Measurements from ENCODE around the gene NBPF6.
"Not testable (repeated sequence)": the region's sequence is repeated elsewhere in the genome, so short reads cannot be mapped to it uniquely, and the experiment has no call there.

NBPF6 gene, protein sequence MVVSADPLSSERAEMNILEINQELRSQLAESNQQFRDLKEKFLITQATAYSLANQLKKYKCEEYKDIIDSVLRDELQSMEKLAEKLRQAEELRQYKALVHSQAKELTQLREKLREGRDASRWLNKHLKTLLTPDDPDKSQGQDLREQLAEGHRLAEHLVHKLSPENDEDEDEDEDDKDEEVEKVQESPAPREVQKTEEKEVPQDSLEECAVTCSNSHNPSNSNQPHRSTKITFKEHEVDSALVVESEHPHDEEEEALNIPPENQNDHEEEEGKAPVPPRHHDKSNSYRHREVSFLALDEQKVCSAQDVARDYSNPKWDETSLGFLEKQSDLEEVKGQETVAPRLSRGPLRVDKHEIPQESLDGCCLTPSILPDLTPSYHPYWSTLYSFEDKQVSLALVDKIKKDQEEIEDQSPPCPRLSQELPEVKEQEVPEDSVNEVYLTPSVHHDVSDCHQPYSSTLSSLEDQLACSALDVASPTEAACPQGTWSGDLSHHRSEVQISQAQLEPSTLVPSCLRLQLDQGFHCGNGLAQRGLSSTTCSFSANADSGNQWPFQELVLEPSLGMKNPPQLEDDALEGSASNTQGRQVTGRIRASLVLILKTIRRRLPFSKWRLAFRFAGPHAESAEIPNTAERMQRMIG

DNA sequence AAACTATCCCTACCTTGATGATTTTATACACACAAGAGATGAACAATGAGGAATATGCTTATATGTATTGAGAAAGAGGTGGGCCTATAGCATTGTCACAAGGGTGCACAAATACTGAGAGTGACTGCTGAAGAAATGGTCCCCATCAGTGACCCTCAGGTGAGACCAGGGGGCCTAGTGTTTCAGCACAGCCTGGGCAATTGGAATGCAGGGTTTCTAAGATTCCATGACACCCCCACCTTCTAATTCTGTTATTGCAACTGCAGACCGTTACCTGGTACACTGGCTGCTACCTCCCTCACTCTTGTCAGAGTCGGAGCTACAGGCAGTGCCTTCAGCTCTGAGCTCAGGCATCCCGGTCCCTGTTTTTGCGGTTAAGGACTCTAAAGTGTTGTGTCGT is at the start of gene NBPF6:
TSS of gene NBPF6 (plus strand) at position 301 of the 400 bp plus-strand sequence. CDS start 259 bp downstream, outside the sequence.
- not testable (repeated sequence) for DNase-seq

- not testable (repeated sequence) for DNase-seq
These were observed 38.9 kb upstream of the NBPF6 start for GRCh38 chr1:108411098-108411833.

- not testable (repeated sequence) for DNase-seq
These were observed 30.0 kb upstream of the NBPF6 start for GRCh38 chr1:108420129-108420528.

GRCh38 chr1:108421061-108421916 is 28.9 kb upstream of the NBPF6 start:
- not testable (repeated sequence) for DNase-seq

GRCh38 chr1:108426877-108427276 is 23.3 kb upstream of the NBPF6 start:
- DNase-seq, result not testable (repeated sequence)

GRCh38 chr1:108432002-108432401 is 18.1 kb upstream of the NBPF6 start:
- DNase-seq, result not testable (repeated sequence)

GRCh38 chr1:108433404-108433803 is 16.7 kb upstream of the NBPF6 start:
- DNase-seq, result not testable (repeated sequence)

DNA sequence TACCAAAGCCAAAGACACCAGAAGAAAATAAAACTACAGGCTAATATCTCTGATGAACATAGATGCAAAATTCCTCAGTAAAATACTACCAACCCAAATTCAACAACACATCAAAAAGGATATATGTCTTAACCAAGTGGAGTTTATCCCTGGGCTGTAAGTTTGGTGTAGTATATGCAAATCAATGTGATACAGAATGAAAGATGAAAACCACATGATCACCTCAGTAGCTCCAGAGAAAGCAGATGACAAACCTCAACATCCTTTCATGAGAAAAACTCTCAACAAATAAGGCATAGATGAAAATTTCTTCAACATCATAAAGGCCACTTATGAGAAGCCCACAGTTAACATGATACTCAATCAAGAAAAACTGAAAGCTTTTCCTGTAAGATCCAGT is 11.6 kb upstream of the NBPF6 start:
- not testable (repeated sequence) for DNase-seq

- not testable (repeated sequence) for DNase-seq
These were observed 4.4 kb downstream of the NBPF6 start for GRCh38 chr1:108454521-108454920.

- DNase-seq, result not testable (repeated sequence)
These were observed 8.5 kb downstream of the NBPF6 start for GRCh38 chr1:108458661-108459060.

DNA sequence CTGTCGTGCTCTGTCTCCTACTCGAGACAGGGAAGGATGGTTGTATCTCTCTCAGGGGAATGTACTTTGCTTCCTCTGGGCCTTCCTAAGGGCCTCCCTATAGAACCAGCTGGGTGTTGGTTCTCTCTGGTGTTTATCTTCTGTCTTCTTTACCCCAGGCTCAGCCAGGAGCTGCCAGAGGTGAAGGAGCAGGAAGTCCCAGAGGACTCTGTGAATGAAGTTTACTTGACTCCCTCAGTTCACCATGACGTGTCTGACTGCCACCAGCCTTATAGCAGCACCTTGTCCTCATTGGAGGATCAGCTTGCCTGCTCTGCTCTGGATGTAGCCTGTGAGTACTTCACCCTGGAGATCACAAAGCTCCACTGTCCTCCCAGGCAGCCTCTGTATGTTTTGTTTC is 11.6 kb downstream of the NBPF6 start:
- not testable (repeated sequence) for DNase-seq

GRCh38 chr1:108463962-108464361 is 13.8 kb downstream of the NBPF6 start:
- not testable (repeated sequence) for DNase-seq

DNA sequence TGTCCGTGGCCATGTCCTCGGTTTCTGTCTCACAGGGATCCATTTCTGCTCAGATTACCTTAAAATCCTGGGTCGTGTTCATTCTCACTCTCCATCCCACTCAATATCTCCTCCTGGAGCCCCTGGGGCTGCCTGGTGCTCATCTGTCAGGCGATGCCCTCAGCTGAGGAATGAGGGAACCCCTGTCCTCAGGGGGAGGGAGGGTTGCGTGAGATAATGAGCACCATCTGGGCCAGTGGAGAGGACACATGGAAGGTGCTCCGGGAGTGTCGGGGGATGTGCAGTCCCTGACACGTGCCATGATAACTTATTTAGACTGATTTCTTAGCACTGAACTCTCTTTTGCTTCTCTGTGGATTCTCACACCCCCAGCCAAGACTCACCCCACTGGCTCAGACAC is 16.0 kb downstream of the NBPF6 start:
- DNase-seq, result not testable (repeated sequence)

GRCh38 chr1:108467155-108467554 is 17.0 kb downstream of the NBPF6 start:
- DNase-seq, result not testable (repeated sequence)

DNA sequence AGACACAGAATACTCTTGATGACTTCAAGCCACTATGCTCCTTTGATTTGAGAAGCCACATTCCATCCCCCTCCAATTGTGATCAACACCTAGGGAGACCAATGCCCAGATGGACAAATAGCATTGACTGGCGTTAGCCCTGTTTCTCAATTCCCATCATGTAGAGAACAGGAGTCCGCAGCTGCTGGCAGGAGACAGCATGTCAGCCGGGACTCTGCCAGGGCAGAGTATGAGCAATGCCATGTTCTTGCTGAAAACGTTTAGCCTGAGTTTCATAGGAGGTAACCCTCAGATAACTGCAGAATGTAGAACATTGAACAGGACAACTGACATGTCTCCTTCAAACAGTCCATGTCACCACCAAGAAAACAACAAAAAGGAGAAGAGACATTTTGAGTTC is 20.6 kb downstream of the NBPF6 start:
- not testable (repeated sequence) for DNase-seq

DNA sequence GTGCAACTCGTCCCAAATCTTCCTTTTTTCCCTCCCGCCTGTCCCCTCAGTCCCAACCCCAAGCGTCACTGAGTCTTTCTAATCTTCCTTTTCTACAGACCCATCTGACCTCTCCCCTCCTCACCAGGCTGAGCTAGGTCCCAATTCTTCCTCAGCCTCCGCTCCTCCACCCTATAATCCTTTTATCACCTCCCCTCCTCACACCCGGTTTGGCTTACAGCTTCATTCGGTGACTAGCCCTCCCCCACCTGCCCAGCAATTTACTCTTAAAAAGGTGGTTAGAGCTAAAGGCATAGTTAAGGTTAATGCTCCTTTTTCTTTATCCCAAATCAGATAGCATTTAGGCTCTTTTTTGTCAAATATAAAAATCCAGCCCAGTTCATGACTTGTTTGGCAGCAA is 24.4 kb downstream of the NBPF6 start:
- not testable (repeated sequence) for DNase-seq

GRCh38 chr1:108478429-108479015 is 28.4 kb downstream of the NBPF6 start:
- no peak for DNase-seq

DNA sequence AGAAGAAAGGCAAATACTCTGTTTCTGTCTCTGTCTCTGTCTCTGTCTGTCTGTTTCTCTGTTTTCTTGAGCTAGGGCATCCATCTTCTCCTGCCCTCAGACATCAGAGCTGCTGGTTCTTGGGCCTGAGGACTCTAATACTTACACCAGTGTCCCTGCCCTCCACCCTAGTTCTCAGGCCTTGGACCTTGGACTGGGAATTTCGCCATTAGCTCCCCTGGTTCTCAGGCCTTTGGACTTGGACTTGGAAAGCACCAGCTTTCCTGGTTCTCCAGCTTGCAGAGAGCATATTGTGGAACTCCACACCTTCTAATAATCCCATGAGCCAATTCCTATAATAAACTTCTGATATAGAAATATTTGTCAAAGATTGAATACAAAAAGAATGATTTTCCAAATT is 32.6 kb downstream of the NBPF6 start:
- DNase-seq, result no peak

DNA sequence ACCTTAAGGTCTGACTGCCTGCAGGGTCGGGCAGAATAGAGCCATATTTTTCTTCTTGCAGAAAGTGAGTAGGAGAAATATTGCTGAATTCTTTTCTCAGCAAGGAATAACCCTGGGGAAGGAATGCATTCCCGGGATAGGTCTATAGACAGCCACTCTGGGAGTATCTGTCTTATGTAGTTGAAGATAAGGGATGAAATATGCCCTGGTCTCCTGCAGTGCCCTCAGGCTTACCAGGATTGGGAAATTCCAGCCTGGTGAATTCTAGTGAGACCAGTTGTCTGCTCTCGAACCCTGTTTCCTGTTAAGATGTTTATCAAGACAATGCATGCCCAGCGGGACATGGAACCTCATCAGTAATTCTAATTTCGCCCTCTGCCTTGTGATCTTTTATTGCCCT is 35.8 kb downstream of the NBPF6 start:
- not testable (repeated sequence) for DNase-seq

DNA sequence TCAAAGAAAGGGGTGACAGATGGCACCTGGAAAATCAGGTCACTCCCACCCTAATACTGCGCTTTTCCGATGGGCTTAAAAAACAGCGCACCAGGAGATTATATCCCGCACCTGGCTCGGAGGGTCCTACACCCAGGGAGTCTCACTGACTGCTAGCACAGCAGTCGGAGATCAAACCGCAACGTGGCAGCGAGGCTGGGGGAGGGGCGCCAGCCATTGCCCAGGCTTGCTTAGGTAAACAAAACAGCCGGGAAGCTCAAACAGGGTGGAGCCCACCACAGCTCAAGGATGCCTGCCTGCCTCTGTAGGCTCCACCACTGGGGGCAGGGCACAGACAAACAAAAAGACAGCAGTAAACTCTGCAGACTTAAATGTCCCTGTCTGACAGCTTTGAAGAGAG is 36.6 kb downstream of the NBPF6 start:
- not testable (repeated sequence) for DNase-seq

GRCh38 chr1:108495008-108495407 is 44.9 kb downstream of the NBPF6 start:
- DNase-seq, result not testable (repeated sequence)

- not testable (repeated sequence) for DNase-seq
These were observed 46.7 kb downstream of the NBPF6 start for GRCh38 chr1:108496856-108497255.

Measured in HCEC 1CT (cell line).